DMS153 treated with DMSO at 0.1 percent for 48 hours (cell line): ENCODE results near the gene BRSK2.

ENCODE experiments used
- DNase-seq: peaks from one replicate; lab custom pipeline; 2025; ENCODE audit not compliant: unreplicated experiment; lab: John Stamatoyannopoulos, UW

Gene BRSK2

DNA sequence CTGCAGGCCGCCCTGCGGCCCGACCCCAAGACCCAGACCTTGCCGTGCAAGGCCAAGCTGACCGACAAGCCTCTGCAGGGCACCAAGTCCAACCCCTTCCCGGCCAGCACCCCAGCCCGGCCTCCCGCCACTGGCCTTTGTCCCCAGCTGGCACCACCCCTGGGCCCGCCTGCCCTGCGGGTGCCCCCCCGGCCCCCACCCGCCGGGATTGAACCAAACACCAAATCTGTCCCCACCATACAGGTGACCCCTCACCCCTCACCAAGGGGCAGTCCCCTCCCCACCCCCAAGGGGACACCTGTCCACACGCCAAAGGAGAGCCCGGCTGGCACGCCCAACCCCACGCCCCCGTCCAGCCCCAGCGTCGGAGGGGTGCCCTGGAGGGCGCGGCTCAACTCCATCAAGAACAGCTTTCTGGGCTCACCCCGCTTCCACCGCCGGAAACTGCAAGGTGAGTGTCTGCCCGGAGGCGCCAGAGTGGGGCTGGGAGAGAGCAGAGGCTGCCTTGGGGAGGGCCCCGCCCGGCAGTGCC, 60.7 kb downstream of the BRSK2 start:
- no peak for DNase-seq

DNA sequence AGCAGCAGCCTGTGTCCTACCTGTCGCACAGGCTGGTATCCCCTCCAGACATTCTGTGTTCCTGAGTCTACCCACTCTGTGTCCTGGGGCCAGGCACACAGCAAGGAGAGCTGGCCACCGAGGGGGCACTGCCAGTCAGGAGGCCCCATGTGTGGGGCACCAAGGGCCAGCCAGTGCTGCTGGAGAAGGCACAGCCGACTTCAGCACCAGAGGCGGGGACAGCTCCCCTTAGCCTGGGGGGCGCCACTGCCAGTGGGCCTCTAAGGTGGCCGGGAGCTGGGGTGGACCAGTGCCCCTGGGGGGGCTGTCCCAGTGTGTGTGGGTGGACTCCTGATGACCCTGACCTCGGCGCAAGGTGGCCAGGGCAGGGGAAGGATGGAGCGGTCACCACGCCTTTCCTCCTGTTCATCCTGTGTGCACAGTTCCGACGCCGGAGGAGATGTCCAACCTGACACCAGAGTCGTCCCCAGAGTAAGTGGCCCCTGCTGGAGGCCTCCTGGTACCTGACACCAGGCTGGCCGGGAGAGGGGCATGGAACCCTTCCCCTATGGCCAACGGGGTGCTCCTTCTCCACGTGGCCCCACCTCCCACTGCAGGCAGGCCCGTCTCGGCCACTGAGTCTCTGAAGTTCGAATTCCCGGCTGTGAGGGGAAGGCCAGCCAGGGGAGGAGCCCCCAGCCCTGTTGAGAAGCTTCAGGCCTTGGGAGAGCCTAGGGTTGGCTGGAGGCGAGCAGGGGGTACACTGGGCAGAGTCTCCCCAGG, 61.4 kb downstream of the BRSK2 start:
- DNase-seq: no peak

DNA sequence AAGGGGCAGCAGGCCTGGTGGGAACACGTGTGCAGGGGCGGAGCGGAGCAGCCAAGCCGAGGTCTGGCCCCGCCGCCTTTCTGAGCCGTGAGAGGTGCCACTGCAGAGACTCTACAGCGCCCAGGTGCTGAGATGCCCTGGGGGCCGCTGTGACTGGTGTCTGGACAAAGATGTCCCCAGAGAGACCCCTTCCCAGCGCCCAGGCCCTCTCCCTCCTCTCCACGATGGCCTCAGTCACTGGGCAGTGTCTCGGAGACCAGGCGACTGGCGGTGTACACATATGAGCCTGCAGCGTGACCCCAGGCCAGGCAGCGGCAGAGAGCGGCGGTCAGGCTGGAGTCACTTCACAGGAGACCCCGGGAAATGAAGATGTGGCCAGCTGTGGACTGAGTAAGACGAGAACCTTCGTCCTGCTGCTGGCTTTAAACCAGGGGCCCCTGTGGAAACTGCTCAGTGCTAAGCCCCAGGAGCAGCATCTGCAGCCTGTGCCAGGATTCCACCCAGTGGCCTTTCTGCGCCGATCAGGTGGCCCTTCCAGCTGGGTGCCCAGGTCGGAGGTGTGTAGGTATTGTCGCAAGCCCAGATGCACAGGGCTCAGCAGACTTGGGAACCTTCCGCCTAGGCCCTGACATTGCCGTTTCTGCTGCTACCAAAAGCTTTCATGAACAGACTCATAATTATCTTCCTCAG, 62.2 kb downstream of the BRSK2 start:
- no peak for DNase-seq

DNA sequence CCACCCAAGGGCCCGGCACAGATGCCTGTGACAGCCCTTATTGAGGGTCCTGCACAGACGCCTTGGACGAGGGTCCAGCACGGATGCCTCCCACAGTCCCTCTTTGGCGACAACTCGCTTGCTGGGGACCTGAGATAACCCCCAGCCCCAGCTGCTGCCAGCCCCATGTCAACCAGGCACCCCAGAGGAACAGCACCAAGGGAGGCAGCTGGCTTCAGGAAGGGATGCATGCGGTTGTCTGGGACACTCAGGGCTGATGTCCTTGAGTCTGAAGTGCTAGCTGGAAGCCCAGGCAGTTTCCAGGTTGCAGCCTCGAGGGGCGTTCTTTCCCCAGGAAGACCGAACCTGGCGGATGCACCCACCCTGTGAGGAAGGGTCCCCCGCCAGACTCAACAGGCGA, 63.0 kb downstream of the BRSK2 start:
- no peak for DNase-seq

DNA sequence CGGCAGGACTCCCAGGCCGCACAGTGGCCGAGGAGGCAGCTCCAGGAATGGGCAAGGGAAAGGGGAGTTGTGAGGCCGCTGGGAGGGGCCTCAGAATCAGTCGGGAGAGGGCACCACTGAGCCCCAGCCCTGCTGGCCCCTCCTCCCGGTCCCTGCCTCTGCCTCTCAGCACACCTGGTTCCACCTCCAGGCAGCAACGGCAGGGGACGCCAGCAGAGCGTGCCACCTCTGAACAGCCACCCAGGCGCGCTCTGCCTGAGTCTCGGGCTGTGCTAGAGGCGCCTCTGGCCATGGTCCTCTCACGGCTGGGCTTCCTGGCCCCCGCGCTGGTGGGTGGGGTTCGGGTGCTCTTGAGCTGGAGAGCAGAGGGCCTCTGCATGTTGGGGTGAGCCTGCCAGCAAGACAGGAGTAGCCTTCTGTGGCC, 63.9 kb downstream of the BRSK2 start:
- DNase-seq: no peak

- no peak for DNase-seq
Measured at GRCh38 chr11:1454576-1454975, 64.8 kb downstream of the BRSK2 start.

- no peak for DNase-seq
Measured at GRCh38 chr11:1455032-1455762, 65.5 kb downstream of the BRSK2 start.

DNA sequence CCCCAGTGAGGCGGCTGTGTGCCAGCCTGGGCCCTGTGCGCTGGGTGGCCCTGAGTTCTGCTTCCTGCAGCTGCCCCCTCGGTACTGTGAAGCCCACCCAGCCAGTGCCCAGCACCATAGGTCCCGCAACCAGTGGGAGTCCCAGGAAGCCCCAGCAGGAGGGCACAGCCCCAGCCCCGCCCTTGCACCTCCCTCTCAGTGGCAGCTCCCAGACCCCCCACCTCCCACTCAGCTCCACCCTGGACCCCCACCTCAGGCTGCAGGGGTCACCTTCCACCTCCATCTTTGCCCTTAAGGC, 66.0 kb downstream of the BRSK2 start:
- DNase-seq: no peak

DNA sequence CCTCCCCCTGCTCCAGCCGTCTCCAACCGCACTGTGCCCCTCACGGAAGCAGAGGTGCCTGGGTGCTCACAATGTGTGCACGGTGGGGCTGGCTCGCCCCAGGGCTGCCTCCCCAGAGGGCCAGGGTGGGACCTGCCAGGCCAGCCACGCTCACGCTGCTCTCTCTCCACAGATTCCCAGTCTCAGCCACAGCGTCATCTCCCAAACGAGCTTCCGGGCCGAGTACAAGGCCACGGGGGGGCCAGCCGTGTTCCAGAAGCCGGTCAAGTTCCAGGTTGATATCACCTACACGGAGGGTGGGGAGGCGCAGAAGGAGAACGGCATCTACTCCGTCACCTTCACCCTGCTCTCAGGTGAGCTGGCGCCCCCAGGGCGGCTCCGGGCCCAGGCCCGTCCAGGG, 66.4 kb downstream of the BRSK2 start:
- no peak for DNase-seq

- no peak for DNase-seq
Measured at GRCh38 chr11:1456596-1457325, 67.0 kb downstream of the BRSK2 start.

GRCh38 chr11:1457326-1457680, 67.6 kb downstream of the BRSK2 start:
- no peak for DNase-seq

DNA sequence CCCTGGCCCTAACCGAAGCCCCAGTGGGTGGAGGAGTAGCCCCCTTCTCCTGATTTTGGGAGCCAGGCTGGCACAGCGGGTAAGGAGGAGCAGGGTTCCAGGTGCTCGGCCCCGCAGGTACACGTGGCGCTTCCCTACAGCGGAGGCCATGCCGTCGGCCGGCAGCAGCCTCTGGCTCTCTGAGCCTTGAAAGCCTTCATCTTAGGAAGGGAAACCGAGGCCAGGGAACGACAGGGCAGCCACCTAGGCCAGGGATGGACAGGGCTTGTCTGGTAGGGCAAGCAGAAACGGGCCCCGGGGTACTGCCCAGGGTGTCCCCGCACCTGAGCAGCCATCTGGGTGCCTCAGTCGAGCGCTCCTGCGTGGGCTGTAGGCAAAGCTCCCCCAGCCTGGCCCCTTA, 68.1 kb downstream of the BRSK2 start:
- no peak for DNase-seq

DNA sequence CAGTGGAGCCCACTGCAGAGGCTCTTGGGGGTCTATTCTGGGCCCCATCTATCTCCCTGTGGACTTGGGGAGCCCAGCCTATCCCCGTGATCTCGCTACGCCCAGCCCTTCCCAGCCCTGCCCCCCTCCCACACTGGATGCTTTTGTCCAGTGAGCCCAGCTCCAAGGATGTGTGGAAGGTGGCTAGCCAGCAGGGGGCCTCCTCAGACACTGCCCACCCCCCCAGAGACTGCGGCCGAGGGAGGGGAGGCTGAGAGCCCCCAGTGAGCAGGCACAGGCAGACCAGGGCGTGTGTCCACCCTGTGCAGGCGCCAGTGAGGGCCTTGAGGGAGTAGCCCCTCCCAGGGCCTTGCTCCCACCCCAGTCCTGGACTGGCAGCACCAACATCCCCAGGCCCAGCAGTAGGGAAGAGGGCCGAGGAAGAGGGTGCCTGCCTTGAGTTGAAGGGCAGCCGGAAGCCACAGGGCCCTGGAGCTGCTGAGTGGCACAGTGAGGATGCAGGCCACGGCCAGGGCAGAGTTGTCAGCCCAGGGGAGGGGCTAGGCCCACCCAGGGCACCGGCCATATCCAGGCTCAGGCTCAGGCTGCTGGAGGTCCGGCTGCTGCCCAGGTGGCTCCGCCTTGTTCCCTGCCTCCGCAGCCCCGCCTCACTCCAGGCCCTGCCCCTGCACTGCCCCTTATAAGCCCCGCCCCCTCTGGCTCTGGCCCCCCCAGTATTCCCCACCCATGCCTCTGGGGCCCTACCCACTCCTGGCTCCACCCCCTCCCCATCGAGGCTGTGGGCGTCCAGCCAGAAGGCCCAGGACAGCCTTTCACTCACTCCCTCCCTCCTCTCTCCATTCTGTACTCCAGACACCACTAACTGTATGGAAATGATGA, 68.8 kb downstream of the BRSK2 start:
- DNase-seq: no peak

DNA sequence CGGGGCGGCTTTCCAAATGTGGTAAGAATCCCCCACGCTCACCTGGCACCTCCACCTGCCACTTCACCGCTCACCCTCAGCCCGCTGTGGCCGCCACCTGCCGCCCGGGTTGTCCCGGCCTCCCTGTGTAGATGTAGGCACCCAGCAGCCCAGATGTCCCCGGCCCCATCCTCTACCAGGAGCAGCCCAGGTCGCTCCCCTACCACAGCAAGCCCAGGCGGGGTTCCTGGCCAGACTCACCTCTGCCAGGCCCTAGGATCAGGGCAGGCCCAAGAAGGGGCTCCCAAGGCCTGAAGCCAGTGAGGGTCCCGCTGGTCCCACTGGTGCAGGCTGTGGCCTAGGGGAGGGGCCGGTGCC, 69.5 kb downstream of the BRSK2 start:
- DNase-seq: no peak

- no peak for DNase-seq
Measured at GRCh38 chr11:1459764-1460395, 70.1 kb downstream of the BRSK2 start.

- DNase-seq: no peak
Measured at GRCh38 chr11:1460396-1460985, 70.8 kb downstream of the BRSK2 start.

DNA sequence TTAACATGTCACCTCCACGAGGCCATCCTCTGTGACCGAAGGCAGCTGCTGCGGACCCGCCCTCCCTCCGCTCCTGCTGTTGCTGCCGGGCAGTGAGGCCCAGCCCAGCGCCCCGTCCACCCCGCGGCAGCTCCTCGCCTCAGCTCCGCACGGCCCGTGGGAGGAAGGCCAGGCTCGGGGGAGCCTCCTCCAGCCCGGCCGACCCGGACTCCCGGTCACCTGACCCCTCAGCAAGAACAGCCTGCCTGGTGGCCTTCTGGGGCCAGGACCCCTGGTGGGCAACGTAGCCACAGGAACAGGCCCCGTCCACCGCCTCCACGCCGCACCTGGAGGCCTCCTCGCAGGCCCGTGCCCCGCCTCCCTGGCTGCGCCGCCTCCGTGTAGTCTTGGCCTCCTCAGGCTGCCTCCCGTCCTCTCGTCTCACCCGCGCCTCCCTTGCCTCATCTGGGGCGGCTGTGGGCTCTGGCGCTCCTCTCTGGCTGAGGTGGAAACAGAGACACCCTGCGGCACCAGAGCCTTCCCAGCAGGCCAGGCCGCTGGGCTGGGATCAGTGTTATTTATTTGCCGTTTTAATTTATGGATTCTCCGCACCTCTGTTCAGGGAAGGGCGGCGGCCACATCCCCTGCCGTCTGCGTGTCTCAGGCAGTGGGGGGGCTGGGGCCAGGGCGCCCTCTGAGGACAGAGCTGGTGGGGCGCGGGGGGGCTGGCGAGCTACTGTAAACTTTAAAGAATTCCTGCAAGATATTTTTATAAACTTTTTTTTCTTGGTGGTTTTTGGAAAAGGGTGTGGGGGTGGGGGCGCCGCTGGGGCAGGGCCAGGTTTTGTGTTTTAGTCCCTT, 71.5 kb downstream of the BRSK2 start:
- DNase-seq: no peak

GRCh38 chr11:1461826-1462697, 72.3 kb downstream of the BRSK2 start:
- no peak for DNase-seq
